Fibroblast of the conjunctiva (primary cell): ENCODE data around the gene MATN1.
A peak's percentile ranks its signal among the peaks of the same experiment; 100 is the strongest.
"Not testable (repeated sequence)": the region's sequence is repeated elsewhere in the genome, so short reads cannot be mapped to it uniquely, and the experiment has no call there.

Source experiments
- DNase-seq: peaks from one replicate; pipeline ENCODE4 v3.0.0-alpha.2; 2010; ENCODE audit warnings: low read depth

The MATN1 gene

DNA sequence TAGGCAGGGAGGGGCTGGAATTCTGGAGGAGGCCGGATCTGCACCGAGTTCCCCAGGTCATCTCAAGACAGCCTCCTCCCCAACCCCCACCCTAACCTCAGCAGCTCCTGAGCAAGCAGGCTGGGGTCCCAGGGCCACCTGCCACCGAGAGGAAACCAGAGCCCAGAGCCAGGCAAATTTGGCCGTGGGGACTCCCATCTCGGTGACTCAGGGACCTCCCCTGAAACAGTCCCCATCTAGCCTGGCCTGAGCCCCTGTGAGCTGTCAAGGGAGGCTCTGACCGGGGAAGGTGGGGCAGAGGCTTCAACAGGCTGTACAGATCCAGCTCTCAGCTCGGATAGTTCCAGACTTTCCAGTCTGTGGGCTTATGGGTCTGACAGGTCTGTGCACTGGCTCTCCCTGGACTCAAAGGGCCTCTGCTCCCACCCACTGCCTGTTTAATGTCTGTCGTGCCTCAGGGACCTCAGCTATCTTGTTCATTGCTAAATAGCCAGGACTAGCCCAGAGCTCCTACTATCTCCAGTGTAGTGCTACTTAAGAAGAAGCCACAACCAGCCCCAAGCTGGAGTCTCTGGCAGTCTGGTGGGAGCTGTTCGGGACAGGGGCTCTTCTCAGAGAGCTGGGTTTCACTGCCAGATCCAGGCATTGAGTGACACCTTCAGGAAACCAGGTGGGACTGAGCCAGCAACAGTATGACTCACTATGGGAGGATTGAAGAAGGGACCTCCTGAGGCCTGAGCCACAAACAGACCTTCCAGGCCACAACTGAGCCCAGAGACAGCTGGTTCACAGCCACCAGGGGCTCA is 25.6 kb downstream of the MATN1 start:
- DNase-seq: peak; percentile 20

DNA sequence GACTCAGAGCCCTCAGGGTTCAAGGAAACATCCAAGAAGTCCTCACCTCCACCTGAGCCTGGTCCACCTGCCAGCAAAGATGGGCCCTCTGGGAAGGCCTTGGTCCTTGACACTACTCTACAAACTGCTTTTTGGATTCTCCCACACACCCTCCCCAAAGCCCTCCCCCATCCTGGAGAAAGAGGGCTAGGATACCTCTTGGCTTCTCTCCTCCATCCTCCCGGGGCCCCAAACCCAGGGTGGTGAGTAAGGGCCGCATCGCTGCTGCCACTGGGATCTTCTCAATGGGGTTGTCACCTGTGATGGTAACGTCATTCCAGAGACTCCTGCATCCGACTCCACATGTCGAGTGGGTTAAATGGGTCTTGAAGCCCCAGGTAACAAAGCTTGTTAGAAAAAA is 26.6 kb downstream of the MATN1 start:
- DNase-seq: no peak

DNA sequence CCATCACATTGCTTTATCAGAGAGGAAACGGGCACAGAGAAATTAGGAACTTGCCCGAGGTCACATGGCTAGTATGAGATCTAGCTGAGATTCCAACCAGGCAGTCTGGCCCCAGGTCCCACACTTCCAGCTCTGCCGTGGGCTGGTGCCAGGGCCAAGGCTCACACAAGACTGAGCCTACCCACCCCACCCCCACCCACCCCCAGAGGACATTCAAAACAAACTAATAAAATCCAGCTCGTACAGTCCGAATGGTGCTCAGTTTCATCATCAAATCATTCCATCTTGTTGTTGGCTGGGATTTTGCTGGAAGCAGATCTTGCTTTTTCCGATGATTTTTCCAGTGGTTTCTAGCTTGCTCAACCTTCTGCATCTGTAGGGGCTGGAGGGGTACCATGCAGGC is 27.9 kb downstream of the MATN1 start:
- peak; percentile 64 for DNase-seq

DNA sequence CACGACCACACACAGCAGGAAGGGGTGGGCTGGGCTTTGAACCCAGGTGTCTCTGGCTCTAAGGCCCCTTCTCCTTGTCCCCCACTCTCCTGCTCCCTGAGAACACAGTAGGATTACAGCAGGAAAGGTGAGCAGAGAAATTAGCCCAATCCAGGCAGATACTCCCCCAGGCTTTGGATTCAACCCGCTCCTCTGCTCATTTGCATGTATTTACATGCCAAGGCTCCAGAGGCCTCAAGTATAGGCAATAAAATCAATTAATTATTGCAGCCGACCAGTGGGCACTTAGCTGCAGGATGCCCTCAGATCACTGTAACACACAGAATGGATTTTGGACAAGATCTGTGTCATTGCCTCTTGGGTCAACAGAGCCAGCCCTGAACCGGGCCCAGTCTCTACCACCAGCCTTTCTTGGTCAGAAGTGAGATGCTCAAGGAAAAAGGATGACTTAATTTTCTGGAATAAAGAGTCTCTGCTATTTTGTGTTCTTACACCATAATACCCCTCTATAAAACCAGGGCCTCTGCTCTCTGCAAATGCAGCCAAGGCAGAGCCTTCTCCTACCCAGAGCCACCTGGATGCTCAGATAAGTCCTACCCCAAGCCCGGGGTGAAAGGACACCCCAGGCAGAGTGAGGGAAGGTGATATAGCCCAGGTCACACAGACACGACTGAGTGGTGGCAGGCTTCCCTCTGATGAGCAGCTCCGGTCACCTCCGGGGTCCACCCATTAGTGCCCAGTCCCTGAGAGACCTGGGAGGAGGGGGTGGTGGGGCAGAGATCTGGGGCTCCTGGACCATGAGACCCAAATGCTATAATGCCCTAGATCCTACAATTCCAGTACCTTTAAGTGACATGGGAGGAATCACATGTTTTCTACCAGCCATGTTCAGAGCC is 28.9 kb downstream of the MATN1 start:
- no peak for DNase-seq

DNA sequence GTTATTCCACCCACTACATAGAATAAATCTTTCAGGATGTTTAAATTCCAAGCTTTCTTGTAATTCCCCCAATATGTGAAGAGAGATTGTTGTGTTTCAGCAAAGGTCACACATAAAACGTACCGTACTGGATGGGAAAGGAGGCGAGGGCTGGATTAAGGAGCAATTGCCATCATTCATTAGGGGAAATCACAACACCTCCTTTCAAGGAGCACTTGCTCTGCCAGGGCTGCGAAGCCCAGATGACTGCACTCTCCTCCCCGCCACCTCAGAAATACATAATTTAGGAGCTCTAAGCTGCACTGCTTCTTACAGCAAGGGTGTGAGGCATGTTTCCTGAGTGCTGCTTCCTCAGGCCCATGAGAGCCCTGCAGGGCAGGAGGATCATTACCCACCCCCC is 29.6 kb downstream of the MATN1 start:
- DNase-seq: no peak

DNA sequence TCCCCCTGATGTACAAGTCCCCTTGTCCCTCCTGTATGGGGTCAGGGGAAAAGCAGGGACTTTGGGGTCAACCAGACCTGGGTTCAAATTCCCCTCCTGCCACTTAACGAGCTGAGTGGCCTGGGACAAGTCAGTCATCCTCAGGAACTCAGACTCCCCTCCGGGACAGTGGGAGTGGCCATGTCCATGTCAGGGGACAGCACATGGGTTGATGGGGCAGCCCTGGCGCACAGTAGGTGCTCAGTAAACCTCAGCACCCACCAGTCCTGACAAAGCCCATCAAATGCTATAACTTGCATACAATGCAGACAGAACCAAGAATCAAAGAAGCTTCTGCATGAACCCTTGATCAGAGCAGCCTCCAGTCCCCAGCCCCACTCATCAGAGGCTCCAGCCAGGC is 30.0 kb downstream of the MATN1 start:
- no peak for DNase-seq

DNA sequence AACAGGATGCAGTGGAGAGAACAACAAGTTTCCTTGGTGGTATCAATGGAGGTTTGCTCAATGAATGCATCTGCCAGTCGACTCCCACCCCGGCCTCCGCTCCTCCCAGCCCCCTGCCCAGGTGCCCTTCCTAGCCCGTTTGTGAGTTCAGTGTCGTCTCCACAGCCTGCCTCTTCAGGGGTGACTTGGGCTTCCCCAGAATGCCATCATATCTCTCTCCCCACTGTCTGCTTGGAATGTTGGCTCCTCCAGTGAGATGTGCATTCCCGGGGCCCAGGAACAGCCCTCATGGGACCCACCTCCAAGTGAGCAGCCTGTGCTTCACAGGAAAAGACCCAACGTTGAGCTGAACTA is 30.5 kb downstream of the MATN1 start:
- DNase-seq: no peak

DNA sequence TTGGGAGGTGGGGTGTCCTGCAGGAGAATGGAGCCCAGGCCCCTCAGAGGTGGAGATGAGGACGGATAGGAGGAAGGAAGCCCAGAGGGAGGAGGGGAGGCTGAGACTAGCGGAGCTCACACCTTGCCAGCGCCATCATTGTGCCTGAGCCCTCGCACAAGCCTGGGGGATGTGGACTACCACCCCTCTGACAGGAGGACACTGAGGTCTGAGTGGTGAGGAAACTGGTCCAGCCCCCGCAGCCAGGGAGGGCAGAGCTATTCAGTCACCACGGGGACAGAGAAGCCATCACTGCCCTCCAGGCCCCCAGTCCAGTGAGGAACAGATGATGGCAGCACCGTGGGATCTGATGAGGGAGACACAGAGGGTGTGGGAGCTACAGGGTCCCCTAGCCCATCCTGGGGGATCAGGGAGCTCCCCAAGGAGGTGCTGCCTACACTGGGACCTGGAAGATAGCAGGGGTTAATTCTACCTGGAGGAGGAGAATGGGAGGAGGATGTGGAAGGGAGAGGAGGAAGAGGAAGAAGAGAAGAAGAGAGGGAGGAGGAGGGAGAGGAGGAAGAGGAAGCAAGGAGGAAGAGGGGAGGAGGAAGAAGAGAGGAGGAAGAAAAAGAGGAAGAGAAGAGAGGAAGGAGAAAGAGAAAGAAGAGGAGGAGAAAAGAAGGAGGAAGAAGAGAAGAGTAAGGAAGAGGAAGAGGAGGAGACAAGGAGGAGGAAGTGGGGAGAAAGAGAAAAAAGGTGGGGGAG is 31.0 kb downstream of the MATN1 start:
- DNase-seq: no peak

DNA sequence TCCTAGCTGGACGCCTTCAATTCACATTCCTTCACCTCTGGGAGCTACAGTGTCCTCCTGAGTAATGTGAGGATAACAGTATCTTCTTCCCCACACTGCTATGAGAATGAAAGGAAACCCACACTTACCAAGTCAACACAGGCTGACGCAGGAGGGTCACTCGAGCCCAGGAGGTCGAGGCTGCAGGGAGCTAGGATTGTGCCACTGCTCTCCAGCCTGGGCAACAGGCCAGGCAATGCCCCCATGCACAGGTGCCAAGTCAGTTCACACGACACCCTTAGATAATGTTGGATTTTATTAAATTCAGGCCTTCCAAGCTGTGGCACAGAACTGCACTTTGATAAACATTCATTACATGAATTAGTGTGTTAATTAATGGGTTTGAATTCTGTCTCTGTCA is 31.9 kb downstream of the MATN1 start:
- no peak for DNase-seq

DNA sequence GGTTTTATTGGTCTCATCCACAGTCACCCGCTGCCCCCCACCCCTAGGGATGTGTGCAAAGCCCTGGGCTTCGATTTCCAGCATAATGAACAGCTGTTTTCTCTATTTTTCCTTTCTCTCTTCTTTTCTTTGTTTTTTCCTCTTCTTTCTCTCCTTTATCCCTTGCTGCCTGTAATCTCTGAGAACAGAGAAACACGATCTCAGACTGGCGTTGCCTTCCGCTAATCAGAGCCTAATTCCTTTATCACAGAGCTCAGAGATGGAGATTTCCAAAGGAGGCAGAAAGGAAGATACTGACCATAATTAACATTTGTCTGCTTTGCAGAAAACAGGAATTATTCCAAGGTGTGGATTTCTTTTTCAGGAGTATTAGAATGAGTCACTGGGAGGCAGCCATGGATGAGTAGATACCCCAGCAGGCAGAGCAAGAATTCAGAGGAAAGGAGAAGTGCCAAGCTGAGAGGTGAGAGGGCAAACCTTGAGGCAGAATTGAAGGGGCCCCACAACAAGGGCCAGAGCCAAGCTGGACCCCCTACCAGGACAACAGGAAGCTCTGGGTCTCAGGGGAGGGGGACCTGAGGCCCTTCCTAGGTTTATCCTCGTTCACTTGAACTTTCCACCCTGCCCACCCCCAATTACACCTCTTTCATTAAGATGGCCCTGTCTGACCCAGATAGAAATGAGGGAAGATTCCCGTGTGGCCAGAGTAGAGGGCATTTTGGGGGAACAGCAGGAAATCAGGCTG is 33.3 kb downstream of the MATN1 start:
- DNase-seq: no peak

DNA sequence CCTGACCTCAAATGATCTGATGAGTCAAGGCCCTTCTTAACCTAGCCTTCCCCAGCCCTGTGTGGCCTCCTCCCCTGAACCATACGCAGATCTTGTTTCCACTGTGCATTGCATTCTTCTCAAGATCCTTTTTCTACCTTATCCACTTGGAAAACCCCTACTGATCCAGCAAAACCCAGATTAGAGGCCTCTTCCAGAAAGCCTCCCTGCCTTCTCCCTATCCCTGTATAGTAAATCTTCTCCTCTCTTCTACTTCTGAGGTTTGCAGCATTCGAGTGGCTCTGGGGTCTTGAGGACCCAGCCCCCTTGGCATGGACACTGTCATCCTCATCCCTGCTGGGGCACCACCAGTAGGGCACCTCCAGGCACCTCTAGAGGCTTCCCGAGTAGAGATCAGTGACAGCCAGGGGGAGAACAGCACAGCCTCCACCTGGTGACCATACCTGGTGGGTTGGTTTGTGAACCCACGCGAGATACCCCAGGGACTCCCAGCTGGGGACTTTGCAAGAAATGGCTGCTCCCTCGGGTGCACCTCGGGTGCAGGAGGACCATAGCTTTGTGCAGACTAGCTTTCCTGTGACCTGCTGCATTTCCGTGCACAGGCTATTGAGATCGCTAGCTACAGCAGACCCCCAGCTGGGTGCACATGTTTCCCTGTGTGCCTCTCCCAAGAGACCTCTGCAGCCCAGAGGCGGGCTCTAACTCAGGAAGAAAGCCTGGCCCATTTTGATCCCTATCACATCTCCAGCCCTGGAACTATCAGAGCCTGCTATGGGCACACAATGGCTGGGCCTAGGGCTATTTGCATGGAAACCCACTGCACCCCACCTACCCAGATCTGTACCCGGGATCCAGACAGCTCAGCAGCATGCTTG is 34.2 kb downstream of the MATN1 start:
- DNase-seq: no peak

DNA sequence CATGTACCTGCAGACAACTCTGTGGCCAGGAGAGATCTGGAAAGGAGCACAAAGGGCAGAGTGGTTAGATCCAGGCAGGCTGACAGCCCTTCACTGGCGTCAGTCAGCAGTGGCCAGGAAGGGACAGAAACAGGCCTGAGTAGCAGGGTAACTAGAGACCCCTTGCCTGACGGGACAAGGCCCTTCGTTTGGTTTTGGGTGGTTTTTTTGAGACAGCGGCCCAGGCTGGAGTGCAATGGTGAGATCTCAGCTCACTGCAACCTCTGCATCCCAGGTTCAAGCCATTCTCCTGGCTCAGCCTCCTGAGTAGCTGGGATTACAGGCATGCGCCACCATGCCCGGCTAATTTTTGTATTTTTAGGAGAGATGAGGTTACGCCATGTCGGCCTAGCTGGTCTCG is 34.9 kb downstream of the MATN1 start:
- DNase-seq: not testable (repeated sequence)

DNA sequence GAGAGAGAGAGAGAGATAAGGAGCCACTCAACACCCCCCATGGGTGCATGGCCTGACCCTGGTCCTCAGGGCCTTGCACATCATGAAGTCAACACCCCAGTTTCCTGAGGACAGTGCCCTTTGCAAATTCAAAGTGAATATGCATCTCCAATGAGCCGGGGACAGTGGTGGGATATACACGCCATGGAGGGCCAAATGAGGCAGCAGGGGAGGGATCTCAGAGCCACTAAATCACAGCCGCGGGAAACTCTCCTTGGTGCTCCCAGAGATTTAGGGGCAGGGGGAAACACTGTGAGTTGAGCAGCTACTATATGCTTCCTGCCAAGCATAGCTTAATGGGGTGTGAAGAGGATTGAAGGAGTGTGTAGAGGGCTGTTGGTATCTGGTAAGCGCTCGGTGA is 35.5 kb downstream of the MATN1 start:
- DNase-seq: no peak

DNA sequence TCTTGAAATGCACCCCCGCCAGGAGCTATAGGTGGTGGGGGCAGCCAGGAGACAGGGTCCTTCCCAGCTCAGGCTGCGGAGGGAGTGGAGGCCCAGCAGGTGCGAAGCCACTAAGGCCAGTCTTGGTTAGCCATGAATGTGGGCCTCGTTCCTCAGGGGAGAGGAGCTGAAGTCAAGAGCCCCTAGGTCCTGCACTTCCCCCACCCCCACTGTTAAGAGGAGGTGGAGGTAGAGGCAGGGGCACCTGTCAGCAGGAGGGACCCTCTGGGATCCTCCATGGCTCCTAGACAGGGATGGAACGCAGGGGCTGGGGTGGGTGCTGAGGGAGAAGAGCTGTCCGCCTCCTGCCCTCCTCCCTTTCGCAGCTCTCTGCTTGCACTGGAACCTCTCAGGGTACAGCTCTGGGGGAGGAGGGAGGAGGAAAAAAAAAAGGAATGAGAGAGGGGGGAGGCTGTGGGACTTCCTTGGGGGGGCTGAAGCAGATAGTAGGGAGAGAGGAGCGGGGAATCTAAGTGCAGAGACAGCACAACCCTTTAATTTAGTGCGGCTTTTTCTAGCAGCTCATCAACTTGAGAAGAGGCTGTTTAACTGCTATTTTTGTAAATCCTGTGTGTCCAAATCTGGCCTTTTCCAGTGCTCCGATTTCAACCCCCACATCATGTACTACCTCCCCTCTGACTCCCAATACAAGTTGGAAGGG is 37.0 kb downstream of the MATN1 start:
- DNase-seq: no peak

DNA sequence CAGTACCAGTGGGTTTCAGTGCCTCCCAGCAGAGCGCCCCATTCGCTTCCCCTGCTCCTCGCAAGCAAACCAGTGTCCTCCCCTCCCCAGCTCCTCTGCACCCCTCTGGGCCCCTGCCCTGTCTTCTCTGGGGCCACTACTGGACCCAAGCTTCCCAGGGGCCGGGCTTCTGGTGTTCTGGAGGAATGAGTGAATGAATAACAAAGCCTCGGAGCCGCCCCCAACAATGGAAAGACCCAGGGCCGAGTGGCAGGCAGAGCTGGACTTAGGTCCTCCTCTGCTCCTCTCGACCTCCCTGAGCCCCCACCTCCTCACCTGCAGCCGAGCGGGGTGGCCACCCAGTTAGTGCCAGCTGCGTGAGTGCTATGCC is 37.6 kb downstream of the MATN1 start:
- DNase-seq: no peak

DNA sequence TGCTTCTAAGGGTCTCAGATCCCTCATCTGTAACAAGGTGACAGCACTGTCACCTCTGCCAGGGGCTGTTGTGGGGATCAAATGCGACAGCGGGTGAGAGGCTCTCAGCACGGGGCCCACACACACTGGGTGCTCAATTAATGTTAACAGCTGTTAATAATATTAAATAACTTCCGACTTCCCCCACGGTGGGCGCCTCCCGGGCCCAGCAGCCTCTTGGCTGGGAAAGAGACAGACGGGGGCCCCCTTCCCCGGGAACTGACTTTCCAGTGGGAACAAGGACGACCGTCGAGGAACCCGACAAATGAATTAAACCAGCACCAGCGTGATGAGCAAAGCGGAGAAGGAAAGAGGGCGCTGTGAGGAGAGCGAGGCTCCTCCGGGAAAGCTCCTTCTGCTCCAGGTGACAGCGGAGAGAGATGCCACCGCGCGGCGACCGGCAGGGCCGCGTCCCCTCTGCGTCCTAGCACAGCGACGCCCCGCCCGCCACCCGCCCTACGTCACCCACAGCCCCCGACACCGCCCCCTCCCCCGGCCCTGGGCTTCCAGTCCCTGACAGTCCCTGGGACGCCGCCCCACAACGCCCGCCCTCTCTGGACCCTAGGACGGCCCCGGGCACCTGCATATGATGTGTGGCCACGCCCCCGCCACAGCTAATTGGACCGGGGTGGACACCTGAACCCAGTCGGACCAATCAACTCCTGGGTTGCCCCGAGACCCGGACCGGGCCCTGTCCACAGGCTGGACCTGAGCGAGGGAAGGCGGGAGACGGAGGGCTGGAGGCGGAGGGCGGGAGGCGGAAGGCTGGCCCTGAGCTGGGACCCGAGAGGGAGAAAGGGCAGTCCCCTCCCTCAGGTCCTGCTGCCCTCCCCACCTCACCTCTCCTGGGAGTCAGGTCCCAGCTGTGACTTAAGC is 38.2 kb downstream of the MATN1 start:
- no peak for DNase-seq

DNA sequence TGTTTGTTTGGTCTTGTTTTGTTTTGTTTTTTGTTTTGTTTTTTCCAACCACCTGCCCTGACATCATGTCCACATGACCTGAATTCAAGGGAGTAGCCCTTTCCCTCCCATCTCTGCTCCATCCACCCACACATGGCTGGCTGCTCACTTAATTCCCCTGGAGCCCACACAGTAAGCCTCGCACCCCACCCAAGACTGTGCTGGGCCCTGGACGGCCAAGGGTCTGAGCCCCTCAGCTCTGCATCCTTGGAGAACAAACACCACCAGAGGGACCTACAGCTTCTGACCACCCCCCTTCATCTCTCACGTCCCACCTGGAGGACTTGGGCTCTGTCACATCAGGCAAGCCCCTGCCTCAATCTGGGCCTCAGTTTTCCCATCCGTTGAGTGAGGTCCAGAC is 39.1 kb downstream of the MATN1 start:
- DNase-seq: no peak

DNA sequence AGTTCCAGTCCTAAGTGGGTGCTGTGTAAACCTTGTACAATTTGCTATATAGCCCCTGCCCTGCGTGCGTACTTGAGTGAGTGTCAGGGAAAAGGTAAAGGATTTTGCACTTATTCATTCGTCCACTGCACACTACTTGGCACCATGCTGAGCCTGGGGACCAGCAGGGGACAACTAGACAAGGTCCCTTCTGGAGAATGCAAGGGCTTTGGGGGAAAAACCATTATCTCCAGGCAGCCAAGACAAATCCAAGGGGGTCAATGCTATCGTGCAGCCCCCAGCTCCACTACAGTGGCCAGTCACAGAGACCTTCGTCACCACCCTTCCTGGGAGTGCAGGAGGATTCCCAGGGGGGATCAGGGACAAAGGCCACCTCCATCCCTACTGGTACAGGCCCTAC is 39.7 kb downstream of the MATN1 start:
- no peak for DNase-seq
